Measurements from ENCODE around the gene TMEM51.

The TMEM51 gene

DNA sequence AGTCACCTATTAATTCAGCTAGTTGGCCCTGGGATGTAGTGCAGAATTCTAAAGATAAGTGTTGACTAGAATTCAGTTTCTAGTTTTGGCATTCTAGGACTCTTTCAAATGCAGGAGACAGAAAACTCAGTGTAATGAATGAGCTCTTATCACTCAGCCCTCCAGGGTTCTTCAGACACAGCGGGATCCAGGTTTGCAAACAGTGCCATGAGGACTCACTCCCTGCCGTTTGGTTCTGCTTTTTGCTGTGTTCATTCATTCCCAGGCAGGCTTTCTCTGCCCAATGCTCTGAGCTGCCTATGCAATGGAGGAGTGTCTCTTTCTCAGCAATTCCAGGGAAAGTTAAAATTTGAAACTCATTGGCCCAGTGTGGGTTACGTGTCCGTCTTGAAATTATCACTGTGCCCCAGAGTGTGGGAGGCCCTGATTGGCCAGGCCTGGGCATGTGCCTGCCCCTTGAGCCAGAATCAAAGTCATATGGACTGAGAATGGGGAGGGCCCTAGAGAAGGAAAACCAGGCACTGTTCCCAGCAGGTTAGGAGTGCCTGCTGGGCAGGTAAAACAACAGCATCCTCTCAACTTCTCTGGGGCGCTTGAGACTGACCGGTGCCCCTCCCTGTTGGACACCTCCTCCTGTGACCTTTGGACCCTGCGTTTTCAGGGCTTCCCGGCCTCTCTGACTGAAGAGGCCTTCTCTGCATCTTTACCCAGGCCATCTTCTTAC, 43.4 kb downstream of the TMEM51 start:
- no peak for DNase-seq (ENCODE audit: low spot score)

DNA sequence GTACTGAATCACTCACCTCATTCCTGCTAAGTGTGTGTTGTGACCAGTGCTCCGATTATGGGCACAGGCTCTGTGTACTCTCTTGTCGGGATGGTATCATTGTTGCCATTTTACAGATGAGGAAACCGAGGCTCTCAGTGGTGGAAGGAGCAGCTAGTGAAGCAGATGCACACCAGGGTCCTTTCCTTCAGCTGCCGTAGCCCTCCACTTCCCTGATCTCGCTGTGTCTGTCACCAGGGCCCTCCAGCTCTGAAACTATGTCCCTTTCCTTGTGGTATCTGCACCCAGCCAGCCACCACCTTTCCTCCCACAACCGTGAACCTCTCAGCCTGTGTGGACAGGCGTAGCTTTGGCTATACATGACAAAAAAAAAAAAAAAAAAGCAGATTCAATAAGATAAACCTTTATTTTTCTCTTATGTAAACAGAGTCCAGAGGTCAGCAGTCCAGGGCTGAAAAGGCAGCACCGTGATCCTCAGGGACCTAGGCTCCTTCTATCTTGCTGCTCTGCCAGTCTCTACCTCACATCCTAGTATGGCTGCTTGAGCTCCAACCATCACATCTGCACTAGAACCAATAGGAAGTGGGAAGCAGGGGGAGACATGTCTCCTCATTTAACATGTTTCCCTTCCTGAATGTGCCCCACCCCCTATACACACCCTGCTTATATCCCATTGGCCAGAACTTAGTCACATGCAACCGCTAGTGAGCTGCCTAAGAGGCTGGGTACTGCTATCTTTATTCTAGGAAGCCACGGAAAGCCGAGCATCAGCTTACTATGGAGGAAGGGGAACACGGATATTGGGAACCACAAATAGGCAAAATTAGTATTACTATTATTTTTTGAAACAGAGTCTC, 44.3 kb downstream of the TMEM51 start:
- no peak for DNase-seq (ENCODE audit: low spot score)

DNA sequence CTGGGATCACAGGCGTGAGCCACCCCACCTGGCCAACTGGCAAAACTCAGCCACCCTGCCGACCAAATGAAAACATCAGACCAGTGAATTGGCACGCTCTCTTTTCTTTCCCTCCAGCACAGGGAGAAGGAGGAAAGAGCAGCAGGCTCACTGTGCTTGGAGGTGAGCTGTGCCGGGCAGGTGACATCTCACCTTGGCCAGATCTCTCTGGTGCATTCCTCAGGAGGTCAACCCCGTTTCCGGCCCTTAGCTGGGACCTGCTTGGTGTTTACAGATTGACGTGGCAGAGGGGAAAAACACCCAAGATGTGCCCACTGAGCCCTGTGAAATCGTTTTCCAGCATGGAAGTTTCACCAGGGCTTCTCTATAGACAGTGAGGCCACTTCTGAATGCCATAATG, 45.1 kb downstream of the TMEM51 start:
- DNase-seq (ENCODE audit: low spot score), result no peak

DNA sequence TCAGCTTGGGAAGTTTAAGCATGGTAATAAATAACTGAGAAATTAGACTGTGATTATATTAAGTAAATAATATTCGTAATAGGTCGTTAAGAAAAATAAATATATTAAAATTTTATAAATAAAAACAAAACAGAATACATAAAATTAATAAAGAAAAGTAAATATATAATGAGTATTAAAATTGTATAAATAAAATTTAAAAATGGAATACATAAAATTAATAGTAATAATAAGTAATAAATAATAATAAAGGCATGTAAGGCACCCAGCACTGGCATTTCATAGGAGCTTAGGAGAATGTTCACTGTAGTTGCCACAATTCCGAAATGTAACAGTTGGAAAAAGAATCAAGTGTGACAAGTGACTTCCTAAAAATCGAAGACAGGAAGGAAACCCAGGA, 47.7 kb downstream of the TMEM51 start:
- no peak for DNase-seq (ENCODE audit: low spot score)

DNA sequence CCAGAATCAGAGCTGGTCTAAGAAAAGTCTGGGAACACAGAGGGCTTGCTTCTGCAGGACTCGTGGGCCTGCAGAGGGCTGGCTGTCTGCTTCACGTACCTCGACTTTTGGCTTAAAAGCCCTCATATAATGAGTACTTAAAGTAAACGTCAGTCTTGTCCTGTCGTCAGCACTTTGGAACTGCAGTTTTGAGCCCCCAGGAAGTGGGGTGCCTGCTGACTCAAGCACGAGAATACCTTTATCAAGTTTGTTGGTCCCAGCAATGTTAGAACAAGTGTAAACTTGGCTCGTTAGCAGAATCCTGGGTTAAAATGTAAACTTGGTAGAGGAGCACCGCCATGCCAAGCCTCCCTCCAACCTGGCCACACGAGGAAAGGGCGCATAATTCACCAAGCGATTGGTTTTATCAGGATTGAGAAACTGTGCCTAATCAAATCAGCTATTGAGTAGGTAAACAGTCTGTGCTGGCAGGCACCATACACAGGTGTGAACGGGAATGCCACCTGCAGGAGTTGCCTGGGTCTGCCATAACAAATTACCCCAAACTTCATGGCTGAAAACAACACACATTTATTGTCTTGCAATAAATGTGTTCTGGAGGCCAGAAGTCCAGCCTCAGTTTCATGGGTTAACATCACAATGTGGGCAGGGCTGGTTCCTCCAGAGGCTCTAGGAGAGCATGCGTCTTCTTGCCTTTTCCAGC, 48.5 kb downstream of the TMEM51 start:
- no peak for DNase-seq (ENCODE audit: low spot score)

DNA sequence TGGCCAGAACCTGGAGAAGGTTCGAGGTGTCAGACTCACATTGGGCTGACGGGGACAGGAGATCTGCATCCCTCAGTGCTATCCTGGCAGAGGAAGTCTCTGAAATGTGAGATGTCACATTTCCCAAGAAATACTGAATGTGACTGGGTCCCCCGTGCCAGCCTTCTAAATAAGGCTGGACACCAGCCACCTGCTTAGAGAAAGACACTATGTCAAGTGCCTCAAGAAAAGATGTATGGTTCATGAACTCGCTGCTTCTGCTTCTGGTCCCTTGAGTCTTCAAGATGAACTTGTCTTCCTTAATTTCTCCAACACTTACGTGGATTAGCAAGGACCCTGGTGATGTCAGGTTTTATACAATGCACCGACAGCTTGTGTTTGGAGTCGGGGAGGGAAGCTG, 51.4 kb downstream of the TMEM51 start:
- no peak for DNase-seq (ENCODE audit: low spot score)

DNA sequence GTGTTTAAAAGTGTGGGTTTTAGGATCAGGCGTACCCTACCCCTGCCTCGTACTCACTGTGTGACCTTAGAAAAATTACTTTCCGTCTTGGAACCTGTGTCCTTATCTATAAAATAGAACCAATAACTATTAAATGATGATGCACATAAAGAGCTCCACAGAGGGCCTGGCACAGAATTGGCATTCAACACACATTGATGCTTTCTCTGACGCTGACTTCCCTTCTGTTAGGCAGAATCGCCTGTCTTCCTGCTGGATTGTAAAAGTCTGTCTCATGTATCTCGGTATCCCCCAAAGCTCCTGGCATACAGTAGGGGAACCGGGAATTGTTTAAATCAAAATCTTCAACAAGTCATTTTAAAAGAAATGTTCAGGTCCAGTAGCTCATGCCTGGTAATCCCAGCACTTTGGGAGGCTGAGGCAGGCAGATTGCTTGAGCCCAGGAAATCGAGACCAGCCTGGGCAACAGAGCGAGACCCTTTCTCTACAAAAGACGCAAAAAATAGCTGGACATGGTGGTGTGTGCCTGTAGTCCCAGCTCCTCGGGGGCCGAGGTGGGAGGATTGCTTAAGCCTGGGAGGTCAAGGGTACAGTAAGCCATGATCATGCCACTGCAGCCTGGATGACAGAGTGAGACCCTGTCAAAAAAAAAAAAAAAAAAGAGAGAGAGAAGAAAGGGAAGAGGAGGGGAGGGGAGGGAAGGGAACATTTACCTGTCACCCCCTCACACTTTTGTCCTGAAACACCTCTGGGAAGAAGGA, 52.2 kb downstream of the TMEM51 start:
- no peak for DNase-seq (ENCODE audit: low spot score)

DNA sequence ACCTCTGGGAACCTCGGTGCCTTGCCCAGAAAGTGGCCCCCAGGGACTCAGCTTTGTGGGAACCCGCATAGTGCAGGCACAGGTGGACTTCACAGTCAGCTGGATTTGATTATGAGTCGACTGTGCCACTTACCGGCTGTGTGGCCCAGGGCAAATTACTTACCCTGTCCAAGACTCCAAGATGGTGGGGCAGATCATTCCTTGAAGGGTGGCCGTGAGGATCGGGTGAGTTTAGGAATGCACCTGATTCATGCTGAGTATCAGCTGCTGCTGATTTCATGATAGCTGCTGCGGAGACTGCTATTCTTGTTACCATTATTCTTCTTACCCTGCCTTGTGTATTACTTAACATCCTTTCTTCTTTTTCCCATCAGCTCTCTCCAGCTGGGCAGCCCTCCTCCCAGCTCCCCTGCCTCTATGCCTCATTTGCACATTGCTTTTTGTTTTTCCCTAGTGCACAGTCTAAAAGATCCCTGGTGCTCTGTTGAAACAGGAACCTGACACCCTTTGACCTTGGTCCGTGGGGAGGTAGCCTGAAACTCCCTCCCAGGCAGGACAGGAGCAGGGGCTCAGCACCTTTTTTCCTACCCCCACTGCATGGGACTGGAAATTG, 53.0 kb downstream of the TMEM51 start:
- no peak for DNase-seq (ENCODE audit: low spot score)

DNA sequence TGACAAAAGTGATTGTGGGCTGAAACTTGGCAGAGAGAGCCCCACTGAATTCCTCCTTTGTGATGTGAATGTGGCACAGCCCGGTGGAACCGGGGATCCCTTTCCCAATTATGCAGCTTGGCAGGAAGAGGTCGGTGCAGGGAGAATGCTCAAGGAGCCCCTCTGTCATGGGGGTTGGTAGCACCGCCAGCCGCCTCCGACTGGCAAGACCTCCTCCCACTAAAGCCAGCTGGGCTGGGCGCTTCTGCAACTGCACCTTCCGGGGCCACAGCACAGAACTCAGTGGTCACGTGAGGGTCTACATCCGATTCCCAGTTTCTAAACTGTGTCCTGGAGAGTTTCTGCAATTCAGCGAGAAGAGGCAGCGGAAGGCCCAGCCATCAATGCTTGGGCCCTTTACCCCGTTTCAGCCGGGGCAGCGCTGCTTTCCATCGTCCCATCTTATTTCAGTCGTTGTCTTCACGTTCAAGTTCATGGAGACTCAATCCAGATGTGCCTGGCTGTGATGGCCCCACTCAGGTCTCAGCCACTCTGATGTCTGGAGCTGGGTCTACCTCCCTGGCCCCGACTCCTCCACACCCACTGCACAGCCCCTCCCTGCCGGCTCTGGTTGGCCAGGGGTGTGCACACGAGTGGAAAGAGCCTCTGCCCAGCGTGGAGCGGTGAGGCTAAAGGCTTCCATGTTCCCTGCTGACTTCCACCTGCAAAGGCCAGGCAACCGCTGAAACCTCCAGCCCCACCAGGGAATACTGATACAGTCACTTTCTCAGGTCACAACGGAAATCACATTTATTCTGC, 53.7 kb downstream of the TMEM51 start:
- DNase-seq (ENCODE audit: low spot score), result peak; percentile 51

DNA sequence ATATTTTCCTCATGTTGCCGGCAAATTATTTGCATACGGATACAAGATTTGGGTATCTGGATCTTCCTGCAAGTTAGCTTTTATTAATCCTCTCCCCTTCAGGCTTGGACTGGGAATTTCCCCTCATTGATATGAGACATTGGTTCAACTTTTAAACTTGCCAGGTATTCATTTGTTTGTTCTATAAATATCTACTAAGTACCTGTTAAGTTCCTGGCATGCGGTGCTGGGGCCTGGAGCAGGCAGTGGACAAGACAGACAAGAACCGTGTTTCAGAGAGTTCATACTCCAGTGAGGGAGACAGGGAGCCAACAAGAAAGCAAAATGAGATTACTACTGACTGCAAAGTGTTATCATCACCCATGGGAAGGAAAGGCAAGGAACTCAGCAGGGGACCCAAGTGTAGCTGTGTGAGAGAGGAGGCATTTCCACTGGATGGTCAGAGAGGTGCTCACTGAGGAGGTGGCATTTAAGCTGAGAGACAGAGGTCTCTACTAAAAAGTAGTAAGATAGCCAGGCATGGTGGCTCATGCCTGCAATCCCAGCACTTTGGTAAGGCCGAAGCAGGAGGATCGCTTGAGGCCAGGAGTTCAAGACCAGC, 54.4 kb downstream of the TMEM51 start:
- DNase-seq (ENCODE audit: low spot score), result no peak

DNA sequence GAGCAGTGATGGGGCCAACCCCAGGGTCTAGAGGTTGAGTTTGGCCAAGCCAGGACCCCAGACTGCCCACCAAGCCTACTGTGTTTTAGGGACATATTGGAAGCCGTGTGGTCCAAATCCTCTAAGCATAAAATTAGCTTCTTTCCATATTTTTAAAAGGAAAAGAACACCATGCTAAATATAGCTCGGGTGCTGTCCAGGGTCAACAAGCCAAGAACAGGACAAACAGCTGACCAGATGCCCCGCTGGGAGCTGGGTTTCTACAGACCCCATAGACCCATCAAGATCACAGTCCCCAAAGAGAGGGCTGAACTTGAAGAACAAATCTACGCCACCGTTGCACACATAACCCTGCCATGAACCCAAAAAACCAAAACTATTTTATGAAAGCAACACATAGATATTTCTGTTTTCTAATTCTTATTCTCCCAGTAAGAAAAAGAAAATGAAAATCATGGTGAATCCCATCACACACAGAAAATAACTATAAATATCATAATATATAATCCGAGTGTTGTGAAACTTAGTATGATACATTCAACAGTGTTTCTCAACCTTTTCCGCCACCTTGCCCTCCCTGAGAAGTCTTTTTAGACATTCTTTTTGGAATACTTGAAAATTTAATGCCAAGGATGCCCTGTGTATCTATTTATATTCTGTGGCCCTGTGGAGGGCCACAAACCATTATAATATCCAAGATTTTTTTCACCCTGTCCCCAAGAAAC, 57.3 kb downstream of the TMEM51 start:
- no peak for DNase-seq (ENCODE audit: low spot score)

DNA sequence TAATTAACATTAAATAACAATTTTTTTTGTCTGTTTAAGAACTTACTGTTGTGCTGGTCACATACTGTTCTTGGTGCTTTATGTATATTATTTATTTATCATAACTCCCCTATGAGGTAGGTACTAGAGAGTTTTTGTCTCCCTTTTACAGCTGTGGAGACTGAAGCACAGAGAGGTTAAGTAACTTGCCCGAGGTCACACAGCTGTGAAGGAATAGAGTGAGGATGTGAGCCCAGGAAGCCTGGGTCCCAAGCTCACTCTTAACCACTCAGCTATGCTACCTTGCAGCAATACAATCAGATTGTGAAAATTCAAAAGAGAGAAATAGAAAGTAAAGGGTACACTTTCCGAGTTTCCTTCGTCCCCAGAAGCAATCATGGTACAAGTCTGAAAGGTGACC, 57.9 kb downstream of the TMEM51 start:
- DNase-seq (ENCODE audit: low spot score), result no peak

DNA sequence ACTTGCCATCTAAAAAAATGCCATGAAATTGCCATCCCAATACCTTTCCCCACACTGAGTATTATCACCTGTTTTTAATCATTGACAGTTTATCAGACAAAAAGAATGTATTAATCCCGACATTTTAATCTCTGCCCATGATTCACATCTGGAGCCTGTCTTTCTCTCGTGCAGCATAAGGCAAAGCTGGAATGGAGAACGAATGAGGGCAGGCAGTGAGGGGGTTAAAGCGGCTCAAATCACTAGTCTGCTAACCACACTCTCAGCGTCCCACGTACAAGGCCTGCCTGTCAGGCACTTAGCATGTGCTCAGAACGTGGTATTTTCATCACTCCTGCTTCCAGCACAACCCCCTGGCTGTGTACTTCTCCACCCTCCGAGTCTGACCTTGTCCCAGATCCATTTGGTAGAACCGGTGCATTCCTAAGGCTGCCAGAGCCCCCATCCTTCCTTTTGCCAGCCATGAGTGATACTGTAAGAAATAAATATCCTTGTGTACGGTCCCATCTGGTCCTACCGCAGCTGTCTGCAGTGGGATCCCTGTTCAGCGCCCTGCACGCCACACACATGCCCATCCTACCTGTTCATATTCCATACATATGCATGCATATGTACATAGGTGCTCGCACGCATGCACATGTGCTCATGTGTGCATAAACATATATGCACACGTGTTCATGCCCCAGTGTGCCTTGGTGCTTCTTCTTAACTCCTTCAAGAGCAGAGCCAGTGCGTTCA, 58.8 kb downstream of the TMEM51 start:
- DNase-seq (ENCODE audit: low spot score), result no peak

DNA sequence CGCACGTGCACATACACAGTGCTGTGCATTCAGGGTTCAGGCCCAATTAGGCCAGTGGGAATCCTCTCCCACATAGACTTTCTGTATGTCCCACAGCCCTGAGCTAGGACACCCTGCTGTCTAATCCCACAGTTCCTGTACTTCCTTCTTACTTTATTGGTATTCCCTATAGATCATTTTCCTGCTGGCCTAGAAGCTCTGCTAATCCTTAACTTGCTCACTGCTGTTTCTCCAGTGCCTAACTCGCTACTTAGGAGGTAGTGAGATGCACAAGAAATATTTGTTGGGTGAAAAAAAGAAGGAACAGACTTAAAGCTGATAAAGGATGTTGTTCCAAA, 59.4 kb downstream of the TMEM51 start:
- DNase-seq (ENCODE audit: low spot score), result no peak

DNA sequence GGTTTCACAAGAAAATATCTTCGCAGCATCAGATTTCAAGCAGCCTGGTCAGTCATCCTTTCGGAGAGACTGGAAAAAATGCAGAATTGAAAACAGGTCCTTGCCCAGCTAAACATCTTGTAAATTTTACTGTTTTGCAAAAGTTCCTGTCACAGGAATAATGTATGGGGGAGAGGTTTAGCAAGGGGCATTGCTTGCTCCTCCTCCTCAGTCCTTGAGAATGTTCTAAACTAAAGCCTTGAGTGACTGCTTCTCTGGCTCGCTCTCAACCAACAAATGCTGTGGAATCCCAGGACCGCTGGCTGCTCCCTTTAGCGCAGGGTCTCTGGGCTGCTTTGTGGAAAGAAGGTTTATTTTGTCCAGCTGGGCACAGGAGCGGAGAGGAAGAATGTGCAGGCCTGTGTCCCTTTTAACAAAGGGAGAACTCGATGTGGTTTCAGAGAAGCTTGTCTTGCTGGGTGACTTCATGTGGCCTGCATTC, 59.8 kb downstream of the TMEM51 start:
- no peak for DNase-seq (ENCODE audit: low spot score)

DNA sequence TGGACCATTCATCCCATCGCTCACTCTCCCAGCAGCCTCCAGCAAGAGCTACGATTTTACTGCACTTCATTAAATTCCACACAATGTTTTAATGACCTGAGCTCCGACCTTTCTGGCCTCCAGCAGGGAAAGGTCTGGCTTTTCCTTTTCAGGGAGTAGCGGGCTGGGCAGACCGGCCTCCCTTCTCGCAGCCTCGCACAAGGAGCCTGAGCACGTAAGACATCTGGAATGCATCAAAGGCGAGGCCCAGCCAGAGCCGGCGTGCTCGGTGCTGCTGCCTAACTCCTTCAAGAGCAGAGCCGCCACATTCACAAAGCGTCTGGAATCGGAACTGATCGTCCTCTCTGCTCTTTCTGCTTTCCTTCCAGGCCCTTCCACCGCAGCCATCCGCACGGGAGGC, 61.0 kb downstream of the TMEM51 start:
- DNase-seq (ENCODE audit: low spot score), result no peak

DNA sequence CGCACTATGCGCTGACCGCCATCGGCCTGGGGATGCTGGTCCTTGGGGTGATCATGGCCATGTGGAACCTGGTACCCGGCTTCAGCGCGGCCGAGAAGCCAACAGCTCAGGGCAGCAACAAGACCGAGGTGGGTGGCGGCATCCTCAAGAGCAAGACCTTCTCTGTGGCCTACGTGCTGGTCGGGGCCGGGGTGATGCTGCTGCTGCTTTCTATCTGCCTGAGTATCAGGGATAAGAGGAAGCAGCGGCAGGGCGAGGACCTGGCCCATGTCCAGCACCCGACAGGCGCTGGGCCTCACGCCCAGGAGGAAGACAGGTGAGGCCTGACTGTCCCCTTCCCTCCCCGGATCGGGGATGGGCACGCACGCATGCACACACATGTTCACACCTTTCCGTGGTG, 61.6 kb downstream of the TMEM51 start:
- DNase-seq (ENCODE audit: low spot score), result no peak

DNA sequence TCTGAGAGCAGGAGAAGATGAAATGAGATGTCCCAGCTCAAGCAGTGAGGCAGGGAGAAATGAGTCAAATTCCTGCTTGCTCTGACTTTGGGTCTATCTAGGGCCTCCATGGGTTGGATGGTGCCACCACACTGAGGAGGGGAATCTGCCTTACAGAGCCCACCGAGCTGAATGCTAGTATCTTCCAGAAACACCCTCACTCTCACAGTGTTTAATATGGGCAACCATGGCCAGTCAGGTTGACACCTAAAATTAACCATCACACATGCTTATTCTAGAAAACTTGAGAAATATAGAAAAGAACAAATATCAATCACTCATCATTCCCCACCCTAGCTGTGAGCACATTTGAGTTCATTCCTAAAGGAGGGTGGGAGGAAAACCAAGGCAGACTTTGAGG, 64.1 kb downstream of the TMEM51 start:
- no peak for DNase-seq (ENCODE audit: low spot score)

Data from putamen (tissue), 1 donor.